Hepatocyte (in vitro differentiated cells): ENCODE measurements around the gene ATAD3B.

Experiments
- CTCF ChIP-seq: fragments of 200-600 bp; sonication (generic); IDR thresholded peaks from 2 replicates; pipeline ENCODE4 v1.5.1; 2016; ENCODE audit warnings: antibody characterized with exemption, mild to moderate bottlenecking; ENCODE audit not compliant: poor library complexity
- EZH2 ChIP-seq: fragments of 200-600 bp; sonication (generic); IDR thresholded peaks from 2 replicates; pipeline ENCODE4 v1.6.1; 2016; ENCODE audit warnings: antibody characterized with exemption, mild to moderate bottlenecking, borderline replicate concordance
- EZH2phosphoT487 ChIP-seq: fragments of 200-600 bp; sonication (generic); IDR thresholded peaks from one replicate; pipeline ENCODE4 v1.6.1; 2018; ENCODE audit warnings: antibody characterized with exemption, mild to moderate bottlenecking, low read depth, moderate library complexity; ENCODE audit not compliant: unreplicated experiment, severe bottlenecking

- no peak for TF ChIP-seq EZH2phosphoT487
- TF ChIP-seq CTCF = no peak
- no peak for TF ChIP-seq EZH2
These were observed 39.7 kb upstream of the ATAD3B start for GRCh38 chr1:1431845-1432273.
